LNCAP (cell line): ENCODE data around the gene LGR5.

Experiments used
- TF ChIP-seq, protein P1 (sequence below): fragments of 450-650 bp; IDR thresholded peaks from 2 replicates; pipeline ENCODE4 v1.5.1; 2017; ENCODE audit warnings: mild to moderate bottlenecking

The LGR5 gene

DNA sequence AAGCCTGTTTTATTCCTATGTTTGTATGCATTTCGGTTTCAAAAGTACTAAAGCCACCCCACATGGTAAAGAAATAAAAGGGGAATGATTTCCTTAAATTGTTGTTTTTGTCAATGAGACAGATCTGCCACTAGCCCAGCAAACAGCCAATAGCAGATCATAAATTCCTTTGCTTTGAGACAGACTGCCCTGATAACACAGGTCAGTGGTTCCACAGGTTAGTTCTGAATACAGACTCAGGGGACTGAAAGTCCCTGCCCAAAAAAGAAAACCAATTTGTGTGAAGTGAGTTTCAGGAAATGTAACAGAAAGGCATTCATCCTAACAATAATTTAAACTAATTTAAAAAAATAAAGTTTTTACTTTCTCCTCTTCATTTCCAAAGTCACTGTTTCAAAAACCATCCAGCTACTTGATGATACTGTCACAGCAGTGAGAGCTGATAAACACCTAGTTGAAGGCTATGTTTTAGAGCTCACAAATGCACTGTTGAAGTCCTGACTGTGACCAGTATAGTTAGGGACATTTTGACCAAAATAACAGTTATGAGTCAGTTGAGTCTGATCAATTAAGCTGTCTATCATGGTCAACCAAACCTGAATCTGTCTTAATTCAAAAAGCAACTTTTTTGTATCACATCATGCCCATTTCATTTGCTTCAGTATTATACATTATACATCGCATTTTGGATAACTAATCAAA, 77.7 kb downstream of the LGR5 start:
- TF ChIP-seq, protein P1, sequence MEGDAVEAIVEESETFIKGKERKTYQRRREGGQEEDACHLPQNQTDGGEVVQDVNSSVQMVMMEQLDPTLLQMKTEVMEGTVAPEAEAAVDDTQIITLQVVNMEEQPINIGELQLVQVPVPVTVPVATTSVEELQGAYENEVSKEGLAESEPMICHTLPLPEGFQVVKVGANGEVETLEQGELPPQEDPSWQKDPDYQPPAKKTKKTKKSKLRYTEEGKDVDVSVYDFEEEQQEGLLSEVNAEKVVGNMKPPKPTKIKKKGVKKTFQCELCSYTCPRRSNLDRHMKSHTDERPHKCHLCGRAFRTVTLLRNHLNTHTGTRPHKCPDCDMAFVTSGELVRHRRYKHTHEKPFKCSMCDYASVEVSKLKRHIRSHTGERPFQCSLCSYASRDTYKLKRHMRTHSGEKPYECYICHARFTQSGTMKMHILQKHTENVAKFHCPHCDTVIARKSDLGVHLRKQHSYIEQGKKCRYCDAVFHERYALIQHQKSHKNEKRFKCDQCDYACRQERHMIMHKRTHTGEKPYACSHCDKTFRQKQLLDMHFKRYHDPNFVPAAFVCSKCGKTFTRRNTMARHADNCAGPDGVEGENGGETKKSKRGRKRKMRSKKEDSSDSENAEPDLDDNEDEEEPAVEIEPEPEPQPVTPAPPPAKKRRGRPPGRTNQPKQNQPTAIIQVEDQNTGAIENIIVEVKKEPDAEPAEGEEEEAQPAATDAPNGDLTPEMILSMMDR, result no peak

DNA sequence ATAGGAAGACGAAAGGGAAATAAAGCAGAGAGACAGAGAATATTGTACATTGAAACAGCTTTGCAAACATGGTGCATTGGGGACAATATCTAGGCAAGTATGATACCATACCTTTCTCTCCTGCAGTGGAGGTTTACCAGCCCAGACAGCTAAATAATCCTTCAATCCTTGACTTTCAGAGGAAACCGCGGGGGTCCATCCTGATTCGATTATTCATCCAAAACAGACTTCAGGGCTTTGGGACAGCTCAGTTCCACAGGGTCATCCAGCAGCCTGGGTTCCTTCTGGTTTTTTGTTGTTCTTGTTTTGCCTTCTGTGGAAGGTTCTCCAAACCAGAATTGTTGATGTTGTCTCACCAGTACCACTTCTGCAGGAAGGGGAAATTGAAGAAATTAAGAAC, 81.5 kb downstream of the LGR5 start:
- TF ChIP-seq, protein P1, result no peak

DNA sequence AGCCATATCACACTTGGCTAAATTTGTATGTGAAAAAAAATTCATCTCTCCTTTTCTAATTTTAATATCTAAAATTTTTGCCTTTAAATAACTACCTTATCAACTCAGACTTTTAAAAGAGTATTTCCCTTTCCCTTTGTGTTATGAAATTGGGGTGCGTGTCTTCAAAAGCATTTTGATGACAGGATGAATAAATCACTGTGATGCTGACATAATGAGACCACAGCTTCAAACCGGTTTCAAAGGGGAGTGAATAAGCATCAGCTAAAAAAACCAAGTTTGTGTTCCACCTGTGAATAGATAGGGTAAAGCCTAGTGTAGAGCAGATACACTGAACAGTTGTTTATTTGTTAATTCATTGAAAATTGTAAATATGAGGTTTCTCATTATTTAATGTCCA, 85.0 kb downstream of the LGR5 start:
- TF ChIP-seq, protein P1, result no peak

DNA sequence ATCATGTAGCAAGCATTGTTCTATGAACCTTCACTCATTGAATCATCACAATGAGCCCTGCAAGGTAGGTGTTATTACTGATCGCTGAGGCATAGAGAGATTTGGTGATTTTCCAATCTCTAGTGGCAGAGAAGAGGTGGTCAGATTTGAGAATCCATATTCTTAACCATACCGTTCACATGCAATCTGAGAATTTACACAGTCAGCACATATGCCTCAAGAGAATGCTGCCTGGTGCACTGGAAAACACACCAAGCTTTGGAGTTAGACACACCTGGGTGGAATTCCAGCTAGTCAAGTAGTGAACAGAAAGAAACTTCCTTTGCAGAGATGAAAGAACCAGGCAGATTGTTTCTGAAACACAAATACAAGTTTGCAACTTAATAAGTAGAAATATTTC, 94.1 kb downstream of the LGR5 start:
- TF ChIP-seq, protein P1, result no peak

DNA sequence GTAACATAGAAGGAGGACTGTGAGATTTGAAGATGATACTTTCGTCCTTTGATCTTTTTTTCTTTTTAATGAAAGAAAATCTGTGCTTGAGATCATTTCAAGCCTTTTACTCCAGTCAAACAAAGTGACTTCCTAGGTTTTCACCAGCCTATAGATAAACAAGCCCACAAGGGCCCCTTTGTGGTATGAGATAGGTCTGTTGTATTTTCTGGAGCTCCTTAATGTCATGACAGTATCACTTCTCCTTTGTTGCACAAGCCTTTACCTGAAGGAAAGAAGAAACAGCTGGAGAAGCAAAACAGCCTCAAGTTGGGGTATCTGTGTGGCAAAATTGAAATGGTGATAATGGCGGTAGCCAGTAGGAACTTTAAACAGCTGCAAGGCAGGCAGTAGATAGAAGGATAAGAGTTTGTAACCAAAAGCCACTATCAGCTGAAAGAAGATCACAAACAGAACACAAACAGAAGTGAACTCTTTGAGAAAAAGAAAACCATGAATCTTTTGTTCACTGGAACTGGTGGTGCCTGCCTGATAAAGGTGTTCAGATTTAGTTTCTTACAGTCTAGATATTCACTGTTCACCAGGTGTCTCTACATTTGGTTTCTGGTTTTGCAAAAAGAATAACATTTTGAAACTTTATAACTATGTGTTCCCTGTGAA, 96.8 kb downstream of the LGR5 start:
- TF ChIP-seq, protein P1, result no peak

DNA sequence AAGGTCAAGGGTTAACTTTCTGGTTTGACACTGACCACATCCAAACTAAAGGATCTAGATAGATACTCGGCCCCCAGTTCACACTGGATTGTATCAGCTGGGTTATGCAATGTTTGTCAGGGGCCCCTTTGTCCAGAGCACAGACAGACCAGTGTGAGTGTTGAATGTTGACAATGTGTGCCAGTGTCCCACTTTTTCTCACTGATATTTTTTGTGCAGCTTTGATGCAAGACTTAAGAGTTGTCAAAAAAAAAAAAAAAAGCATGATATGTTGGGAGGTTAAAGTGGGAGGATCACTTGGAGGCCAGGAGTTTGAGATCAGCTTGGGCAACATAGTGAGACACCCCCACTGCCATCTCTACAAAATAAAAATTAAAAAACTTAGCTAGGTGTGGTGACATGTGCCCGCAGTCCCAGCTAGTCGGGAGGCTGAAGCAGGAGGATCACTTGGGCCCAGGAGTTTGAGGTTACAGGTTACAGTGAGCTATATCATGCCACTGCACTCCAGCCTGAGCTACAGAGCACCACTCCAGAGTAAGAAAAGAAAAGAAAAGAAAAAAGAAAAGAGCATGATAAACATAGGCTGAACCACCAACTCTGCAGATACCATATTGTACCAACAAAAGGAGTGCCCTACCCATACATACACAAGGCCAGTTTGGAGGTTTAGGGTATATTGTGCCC, 97.5 kb downstream of the LGR5 start:
- TF ChIP-seq, protein P1, result no peak

DNA sequence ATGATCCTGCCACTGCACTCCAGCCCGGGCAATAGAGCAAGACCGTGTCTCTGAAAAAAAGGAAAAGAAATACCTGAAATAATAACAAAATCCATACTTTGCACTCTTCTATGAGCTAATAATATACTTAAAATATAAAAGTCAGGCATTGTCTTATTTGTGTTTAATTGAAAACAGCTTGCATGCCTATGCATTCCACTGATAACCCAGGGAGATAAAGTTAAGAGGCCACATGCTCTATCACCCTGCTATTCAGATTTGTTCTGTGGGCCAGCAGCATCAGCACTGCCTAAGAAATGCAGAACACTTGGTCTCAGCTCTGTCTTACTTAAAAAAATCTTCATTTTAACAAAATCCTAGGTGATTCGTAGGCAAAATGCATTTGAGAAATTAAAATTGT, 99.2 kb downstream of the LGR5 start:
- TF ChIP-seq, protein P1, result no peak
